Left cardiac atrium (tissue), 4 donors: ENCODE data around the gene TMEM94. TPM values are rescaled to one million over a fixed set of nuclear protein-coding genes. Genes with fewer than 3 reads are reported as not detected.
"Not testable (repeated sequence)": the region's sequence is repeated elsewhere in the genome, so short reads cannot be mapped to it uniquely, and the experiment has no call there.

Experiments
- ATAC-seq, 2 donors: fragments of 200-7000 bp; cut with Tn5 transposase; one replicate each; pipeline ENCODE4 v1.9.1; 2020; ENCODE audit warnings: mild to moderate bottlenecking in 2 of 2, moderate library complexity in 2 of 2
- DNase-seq: peaks from one replicate; pipeline ENCODE4 v3.0.0-alpha.2; 2020
- intact Hi-C, 2 donors: fragments of 100-400 bp; cut with DNase I; formaldehyde crosslinking; loops; one replicate each; pipeline versions ENCODE4 v1.14.1 to v1.15.1; 2022 to 2023
- long read RNA-seq: library from polyadenylated mRNA; unstranded; transcript quantifications from one replicate; pipeline ENCODE4 v2.0.0, GENCODE V29; 2021
- total RNA-seq, 2 donors: library from RNA; stranded (reverse); fragmentation: NEBNext Ultra II Directional; extraction: Animal tissue kit (Norgen Biotek cat#: 25700); gene quantifications; one replicate each; pipeline ENCODE4 v1.2.1, GENCODE V29; 2021
- donor health status: DM: no; HTN: yes; CAD: no.
- donor health status: DM: no; HTN: yes; CAD: no; lungs with severe emphysema.
- donor health status: DM: yes; HTN: yes; CAD: no.
- donor health status: Dilated cardiomyopathy.

Gene TMEM94
- total RNA-seq, result 10 to 100 TPM; 46.0 to 47.2 TPM
- long read RNA-seq, partial matches to known transcripts, result 20 of 26 reads
- long read RNA-seq, other reads (novel, unspliced or antisense), result 6 of 26 reads

DNA sequence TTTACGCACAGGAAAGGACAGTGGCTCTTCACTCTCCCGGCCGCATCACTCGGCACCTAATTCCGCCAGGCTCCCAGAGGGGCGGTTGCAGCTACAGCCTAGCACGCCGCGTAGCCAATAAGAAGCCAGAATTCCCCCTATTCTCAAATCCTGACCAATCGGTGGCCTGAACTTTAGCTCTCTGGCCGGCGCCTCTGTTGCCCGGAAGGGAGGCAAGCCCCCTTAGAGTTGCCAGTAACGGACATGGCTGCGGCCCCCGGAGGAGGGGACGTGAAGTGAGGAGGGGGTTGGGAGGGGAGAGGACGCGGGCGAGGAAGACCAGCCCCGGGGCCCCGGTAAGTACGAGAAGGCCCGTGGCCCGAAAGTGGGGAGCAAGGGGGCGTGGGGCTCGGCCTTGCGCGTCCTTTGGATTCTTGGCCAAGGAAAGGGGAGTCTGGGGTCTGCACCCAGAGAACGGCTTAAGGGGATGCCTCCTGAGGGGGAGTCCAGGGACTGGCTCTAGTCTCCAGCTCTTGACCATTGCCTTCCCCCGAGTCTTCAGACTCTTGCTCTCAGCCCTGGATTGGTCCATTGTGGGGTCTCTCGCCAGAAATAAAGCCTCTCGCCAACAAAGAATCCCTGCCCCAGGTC lies at the start of gene TMEM94:
TMEM94 (plus strand) TSS at position 219 of the 630 bp plus-strand sequence. CDS start 15,271 bp downstream, outside the sequence.
- peak; percentile 98 to 99 for ATAC-seq
- intact Hi-C loops, result loop anchor here in 1 of 2 donors (10.0 kb wide), 1 partner anchor 58 kb away; the partner anchor contains the start of genes CASKIN2 and TSEN54
- peak; percentile 95 for DNase-seq

DNA sequence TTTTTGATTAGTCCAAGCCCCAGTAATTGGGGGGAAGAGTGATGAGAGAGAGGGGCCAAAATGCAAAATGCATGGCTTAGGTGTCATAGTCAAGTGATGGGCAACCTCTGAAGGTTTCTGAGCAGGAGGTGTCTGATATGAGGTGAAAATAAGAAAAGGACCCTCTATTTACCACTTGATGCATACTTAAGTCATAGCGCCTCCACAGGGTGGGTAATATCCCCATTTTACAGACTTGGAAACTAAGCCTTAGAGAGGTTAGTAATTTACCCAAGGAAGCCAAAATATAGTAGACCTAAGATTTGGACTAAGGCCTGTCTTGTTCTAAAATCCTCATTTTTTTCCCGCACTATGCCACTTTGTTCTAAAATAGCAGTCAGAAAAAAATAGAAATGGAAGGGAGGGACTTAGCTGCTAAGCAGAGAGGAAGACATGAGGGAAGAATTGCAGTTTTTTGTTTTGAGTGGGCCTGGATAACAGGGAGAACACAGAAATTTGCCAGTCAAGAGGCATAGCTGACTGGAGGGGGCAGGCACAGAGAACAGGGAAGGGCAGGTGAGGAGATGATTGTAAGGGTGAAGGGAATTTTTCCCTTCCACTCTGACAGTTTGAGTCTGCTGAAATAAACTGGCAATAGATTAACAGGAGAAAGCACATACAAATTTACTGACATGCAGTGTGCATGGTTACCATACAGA lies 48.6 kb upstream of the TMEM94 start:
- DNase-seq, result no peak
- intact Hi-C loops, result loop anchor here in 1 of 2 donors (5.0 kb wide), 1 partner anchor 86 kb away; no protein-coding TSS in a partner anchor
- ATAC-seq, result no peak

DNA sequence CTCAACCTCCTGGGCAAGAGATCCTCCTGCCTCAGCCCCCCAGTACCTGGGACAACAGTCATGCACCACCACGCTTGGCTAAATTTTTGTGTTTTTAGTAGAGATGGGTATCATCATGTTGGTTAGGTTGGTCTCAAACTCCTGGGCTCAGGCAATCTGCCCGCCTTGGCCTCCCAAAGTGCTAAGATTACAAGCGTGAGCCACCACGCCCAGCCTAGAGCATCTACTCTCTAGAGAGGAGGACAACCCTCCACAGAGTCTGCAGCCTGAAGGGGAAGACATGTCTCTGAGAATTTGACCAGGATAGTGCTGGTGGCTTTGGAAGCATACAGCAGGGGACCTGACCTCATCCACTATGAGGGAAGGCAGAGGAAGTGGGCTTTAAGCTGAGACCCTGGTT lies 46.3 kb upstream of the TMEM94 start:
- intact Hi-C loops, result no loop called here
- no peak for ATAC-seq
- no peak for DNase-seq

- intact Hi-C loops, result no loop called here
- no peak for ATAC-seq
Observed at GRCh38 chr17:75411328-75412067, 44.9 kb upstream of the TMEM94 start.

GRCh38 chr17:75412455-75413317 lies 43.7 kb upstream of the TMEM94 start:
- DNase-seq (peak; percentile 50), ATAC-seq (peak; percentile 41 to 59)
- intact Hi-C loops, result no loop called here

More at GRCh38 chr17:75411328-75412067, 44.9 kb upstream of the TMEM94 start:
- no peak for DNase-seq

DNA sequence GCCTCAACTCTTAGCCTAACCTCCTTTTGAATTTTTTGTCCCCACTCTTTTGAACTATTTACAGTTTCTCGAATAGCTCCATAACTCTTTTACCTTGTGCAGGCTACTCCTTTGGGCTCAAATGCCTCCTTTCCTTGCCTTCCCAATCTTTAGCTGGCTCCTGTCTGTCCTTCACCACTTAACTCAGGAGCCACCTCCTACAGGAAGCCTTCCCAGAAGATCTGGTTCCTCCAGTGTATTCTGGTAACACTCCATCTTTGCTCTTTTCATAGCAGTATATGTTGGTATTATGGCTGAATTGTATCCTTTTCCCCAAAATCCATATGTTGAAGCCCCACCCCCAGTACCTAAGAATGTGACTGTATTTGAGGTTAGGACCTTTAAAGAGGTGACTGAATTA lies 41.9 kb upstream of the TMEM94 start:
- no peak for ATAC-seq
- intact Hi-C loops, result no loop called here
- no peak for DNase-seq

GRCh38 chr17:75416006-75416405 lies 40.4 kb upstream of the TMEM94 start:
- DNase-seq (no peak), ATAC-seq (no peak)
- intact Hi-C loops, result no loop called here

DNA sequence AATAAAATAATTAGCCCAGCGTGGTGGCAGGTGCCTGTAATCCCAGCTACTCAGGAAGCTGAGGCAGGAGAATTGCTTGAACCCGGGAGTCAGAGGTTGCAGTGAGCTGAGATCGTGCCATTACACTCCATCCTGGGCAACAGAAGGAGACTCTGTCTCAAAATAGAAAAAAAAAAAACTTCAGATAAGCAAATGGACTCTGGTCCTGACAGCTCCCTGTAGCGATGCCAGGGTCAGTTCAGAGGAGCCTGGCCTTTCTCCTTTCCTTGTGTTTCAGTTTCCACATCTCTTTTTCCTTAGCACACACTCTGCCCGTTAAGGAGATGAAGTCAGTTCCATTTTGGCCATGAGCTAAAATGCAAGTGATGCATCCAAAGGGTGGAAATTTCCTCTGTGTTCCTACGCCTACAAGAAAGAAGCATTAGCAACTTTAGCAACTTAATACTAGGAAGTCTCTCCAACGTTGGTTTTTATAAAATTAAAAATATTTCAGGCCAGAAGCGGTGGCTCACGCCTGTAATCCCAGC lies 39.3 kb upstream of the TMEM94 start:
- DNase-seq (no peak), ATAC-seq (peak; percentile 42 to 75)
- intact Hi-C loops, result no loop called here

DNA sequence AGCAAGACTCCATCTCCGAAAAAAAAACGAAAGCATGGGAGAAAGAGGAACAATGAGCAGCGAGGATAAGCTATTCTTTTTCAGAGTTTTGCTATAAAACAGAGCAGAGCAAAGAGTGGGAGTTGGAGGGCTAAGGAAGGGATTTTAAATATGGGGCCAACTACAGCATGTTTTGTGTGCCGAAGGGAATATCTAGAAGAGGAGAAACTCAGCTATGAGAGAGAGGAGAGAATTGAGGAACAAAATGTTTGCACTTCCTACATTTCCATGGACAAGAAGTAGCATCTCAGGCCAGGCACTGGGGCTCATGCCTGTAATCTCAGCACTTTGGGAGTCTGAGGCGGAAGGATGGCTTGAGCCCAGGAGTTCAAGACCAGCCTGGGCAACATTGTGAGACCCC lies 37.9 kb upstream of the TMEM94 start:
- DNase-seq (no peak), ATAC-seq (no peak)
- intact Hi-C loops, result no loop called here

DNA sequence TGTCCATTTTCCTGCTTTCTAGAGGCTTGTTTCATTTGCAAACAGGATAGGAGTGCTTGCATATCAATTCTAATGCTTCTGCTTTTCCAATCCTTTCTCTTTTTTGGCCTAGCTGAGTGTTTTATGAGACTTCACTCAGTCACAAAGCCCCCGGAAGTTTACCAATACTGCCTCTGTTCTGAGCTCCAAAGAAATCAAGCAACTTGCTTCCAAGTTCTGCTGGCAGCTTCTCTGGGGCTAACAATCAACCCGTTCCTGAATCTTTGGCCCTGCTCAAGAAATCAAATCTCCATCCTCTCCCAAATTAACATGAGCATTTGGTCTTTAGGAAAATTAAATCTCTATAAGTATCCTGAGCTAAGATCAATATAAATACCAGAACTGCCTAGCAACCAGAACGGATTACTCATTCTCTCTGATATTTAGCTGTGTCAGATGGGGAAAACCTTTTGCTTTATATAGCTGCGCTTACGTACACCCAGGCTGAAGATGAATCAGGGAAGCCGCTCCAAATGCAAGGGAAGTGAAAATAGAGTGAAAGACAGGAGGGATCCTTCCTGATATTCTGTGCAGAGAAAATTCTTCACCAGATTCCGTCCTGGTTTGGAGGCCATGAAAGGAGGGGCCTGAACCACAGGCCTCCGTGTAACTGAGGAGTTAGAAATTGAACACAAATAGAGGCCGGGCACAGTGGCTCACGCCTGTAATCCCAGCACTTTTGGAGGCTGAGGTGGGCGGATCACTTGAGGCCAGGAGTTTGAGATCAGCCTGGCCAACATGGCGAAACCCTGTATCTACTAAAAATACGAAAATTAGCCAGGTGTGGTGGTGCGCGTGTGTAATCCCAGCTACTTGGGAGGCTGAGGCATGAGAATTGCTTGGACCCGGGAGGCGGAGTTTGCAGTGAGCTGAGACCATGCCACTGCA lies 27.6 kb upstream of the TMEM94 start:
- intact Hi-C loops, result loop anchor here (10.0 kb wide), 2 partner anchors 86 to 326 kb away; partner anchors contain the start of genes CASKIN2 (in 1 of the 2) and TSEN54 (in 1 of the 2)
- ATAC-seq, result peak; percentile 16 to 59
- no peak for DNase-seq

- DNase-seq, result peak; percentile 24
- intact Hi-C loops, result loop anchor here in 1 of 2 donors (10.0 kb wide), 1 partner anchor 54 kb away; no protein-coding TSS in a partner anchor
- ATAC-seq, result peak; percentile 14 to 29
Observed at GRCh38 chr17:75430159-75430974, 26.1 kb upstream of the TMEM94 start.

- no peak for DNase-seq
- ATAC-seq, result no peak
- intact Hi-C loops, result loop anchor here in 1 of 2 donors (10.0 kb wide), 1 partner anchor 52 kb away; no protein-coding TSS in a partner anchor
Observed at GRCh38 chr17:75433218-75433783, 23.1 kb upstream of the TMEM94 start.

- not testable (repeated sequence) for ATAC-seq
- intact Hi-C loops, result loop anchor here in 1 of 2 donors (10.0 kb wide), 1 partner anchor 50 kb away; no protein-coding TSS in a partner anchor
Observed at GRCh38 chr17:75434433-75434832, 22.0 kb upstream of the TMEM94 start.

DNA sequence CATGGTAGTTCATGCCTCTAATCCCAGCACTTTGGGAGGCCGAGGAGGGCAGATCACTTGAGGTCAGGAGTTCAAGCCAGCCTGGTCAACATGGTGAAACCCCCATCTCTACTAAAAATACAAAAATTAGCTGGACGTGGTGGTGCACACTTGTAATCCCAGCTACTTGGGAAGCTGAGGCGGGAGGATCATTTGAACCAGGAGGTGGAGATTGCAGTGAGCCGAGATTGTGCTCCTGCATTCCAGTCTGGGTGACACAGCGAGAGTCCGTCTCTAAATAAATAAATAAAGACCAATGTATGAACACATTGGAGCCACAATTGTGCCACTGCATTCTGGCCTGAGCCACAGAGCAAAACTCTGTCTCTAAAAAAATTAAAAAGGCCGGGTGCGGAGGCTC lies 19.0 kb upstream of the TMEM94 start:
- not testable (repeated sequence) for ATAC-seq, DNase-seq
- intact Hi-C loops, result loop anchor here in 1 of 2 donors (10.0 kb wide), 1 partner anchor 47 kb away; no protein-coding TSS in a partner anchor

More at GRCh38 chr17:75434433-75434832, 22.0 kb upstream of the TMEM94 start:
- DNase-seq, result not testable (repeated sequence)

GRCh38 chr17:75439287-75439686 lies 17.1 kb upstream of the TMEM94 start:
- DNase-seq (no peak), ATAC-seq (no peak)
- intact Hi-C loops, result loop anchor here in 1 of 2 donors (10.0 kb wide), 1 partner anchor 46 kb away; no protein-coding TSS in a partner anchor
